Parathyroid adenoma (tissue), 2 donors: ENCODE data around the gene PKM.

ENCODE experiments used
- H2AFZ ChIP-seq: fragments of 300-600 bp; sonication (generic); one replicate; pipeline ENCODE4 v1.7.0; 2017; ENCODE audit warnings: antibody characterized with exemption, mild to moderate bottlenecking
- H3K27ac ChIP-seq: fragments of 300-600 bp; sonication (generic); one replicate; pipeline ENCODE4 v1.7.0; 2017
- H3K27me3 ChIP-seq: fragments of 300-600 bp; sonication (generic); one replicate; pipeline ENCODE4 v1.7.0; 2017; ENCODE audit warnings: low read length; ENCODE audit not compliant: control insufficient read depth, insufficient read depth
- H3K36me3 ChIP-seq: fragments of 300-600 bp; sonication (generic); one replicate; pipeline ENCODE4 v1.7.0; 2017; ENCODE audit warnings: low read length; ENCODE audit not compliant: control insufficient read depth, insufficient read depth
- H3K4me1 ChIP-seq: fragments of 300-600 bp; sonication (generic); one replicate; pipeline ENCODE4 v1.7.0; 2017; ENCODE audit warnings: control low read depth
- H3K4me2 ChIP-seq: fragments of 300-600 bp; sonication (generic); one replicate; pipeline ENCODE4 v1.7.0; 2017; ENCODE audit warnings: low read length
- H3K4me3 ChIP-seq: fragments of 300-600 bp; sonication (generic); one replicate; pipeline ENCODE4 v1.7.0; 2017; ENCODE audit warnings: low read depth, low read length
- H3K79me2 ChIP-seq: fragments of 300-600 bp; sonication (generic); one replicate; pipeline ENCODE4 v1.7.0; 2017; ENCODE audit warnings: control low read depth
- H3K9ac ChIP-seq: fragments of 300-600 bp; sonication (generic); one replicate; pipeline ENCODE4 v1.7.0; 2017; ENCODE audit warnings: mild to moderate bottlenecking
- H3K9me3 ChIP-seq: fragments of 300-600 bp; sonication (generic); one replicate; pipeline ENCODE4 v1.7.0; 2017; ENCODE audit warnings: low read length; ENCODE audit not compliant: control insufficient read depth
- CTCF ChIP-seq: fragments of 300-600 bp; sonication (generic); IDR thresholded peaks from one replicate; pipeline ENCODE4 v1.7.0; 2017; ENCODE audit warnings: antibody characterized with exemption, mild to moderate bottlenecking
- donor health status: primary hyperparathyroidism.

The PKM gene

GRCh38 chr15:72217216-72217615 lies 13.8 kb downstream of the PKM start:
- Histone ChIP-seq H3K4me3 (no peak overlapping the region), H3K4me2 (no peak overlapping the region), H3K27ac (no peak overlapping the region), H3K79me2 (peaks cover 10% of the 10 kb centered on the region), H3K9me3 (no peaks in the 10 kb centered on the region), H3K9ac (no peak overlapping the region), H2AFZ (no peak overlapping the region), H3K4me1 (no peaks in the 10 kb centered on the region), H3K36me3 (no peaks in the 10 kb centered on the region), H3K27me3 (no peaks in the 10 kb centered on the region)
- no peak for TF ChIP-seq CTCF

GRCh38 chr15:72216079-72216478 lies 14.9 kb downstream of the PKM start:
- Histone ChIP-seq H3K27me3 (no peaks in the 10 kb centered on the region), H3K79me2 (peaks cover 8% of the 10 kb centered on the region), H3K4me2 (no peak overlapping the region), H3K4me1 (no peaks in the 10 kb centered on the region), H3K9me3 (no peaks in the 10 kb centered on the region), H3K4me3 (no peak overlapping the region), H3K9ac (no peak overlapping the region), H3K27ac (no peak overlapping the region), H3K36me3 (no peaks in the 10 kb centered on the region), H2AFZ (no peak overlapping the region)
- no peak for TF ChIP-seq CTCF

GRCh38 chr15:72207558-72208085 lies 23.4 kb downstream of the PKM start:
- Histone ChIP-seq H3K27ac (no peak overlapping the region), H3K4me3 (no peak overlapping the region), H3K4me2 (no peak overlapping the region), H3K79me2 (no peaks in the 10 kb centered on the region), H2AFZ (no peak overlapping the region), H3K9ac (no peak overlapping the region), H3K9me3 (no peaks in the 10 kb centered on the region), H3K4me1 (no peaks in the 10 kb centered on the region), H3K36me3 (no peaks in the 10 kb centered on the region), H3K27me3 (no peaks in the 10 kb centered on the region)
- TF ChIP-seq CTCF: no peak

DNA sequence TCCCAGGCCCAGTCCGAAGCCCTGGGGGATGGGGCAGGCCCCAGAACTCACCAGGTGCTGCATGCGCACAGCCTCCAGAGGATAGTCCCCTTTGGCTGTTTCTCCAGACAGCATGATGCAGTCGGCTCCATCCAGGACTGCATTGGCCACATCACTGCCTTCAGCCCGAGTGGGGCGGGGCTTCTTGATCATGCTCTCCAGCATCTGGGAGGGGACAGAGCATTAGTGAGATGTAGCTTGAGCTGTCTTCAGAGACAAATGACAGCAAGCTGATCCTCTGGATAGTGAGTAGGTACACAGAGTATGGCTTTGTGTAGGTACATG lies 24.4 kb downstream of the PKM start:
- Histone ChIP-seq H3K9ac (no peak overlapping the region), H3K27me3 (no peaks in the 10 kb centered on the region), H3K9me3 (no peaks in the 10 kb centered on the region), H3K4me3 (no peak overlapping the region), H3K79me2 (no peaks in the 10 kb centered on the region), H3K4me1 (no peaks in the 10 kb centered on the region), H3K36me3 (no peaks in the 10 kb centered on the region), H3K4me2 (no peak overlapping the region), H2AFZ (no peak overlapping the region), H3K27ac (no peak overlapping the region)
- TF ChIP-seq CTCF: no peak

DNA sequence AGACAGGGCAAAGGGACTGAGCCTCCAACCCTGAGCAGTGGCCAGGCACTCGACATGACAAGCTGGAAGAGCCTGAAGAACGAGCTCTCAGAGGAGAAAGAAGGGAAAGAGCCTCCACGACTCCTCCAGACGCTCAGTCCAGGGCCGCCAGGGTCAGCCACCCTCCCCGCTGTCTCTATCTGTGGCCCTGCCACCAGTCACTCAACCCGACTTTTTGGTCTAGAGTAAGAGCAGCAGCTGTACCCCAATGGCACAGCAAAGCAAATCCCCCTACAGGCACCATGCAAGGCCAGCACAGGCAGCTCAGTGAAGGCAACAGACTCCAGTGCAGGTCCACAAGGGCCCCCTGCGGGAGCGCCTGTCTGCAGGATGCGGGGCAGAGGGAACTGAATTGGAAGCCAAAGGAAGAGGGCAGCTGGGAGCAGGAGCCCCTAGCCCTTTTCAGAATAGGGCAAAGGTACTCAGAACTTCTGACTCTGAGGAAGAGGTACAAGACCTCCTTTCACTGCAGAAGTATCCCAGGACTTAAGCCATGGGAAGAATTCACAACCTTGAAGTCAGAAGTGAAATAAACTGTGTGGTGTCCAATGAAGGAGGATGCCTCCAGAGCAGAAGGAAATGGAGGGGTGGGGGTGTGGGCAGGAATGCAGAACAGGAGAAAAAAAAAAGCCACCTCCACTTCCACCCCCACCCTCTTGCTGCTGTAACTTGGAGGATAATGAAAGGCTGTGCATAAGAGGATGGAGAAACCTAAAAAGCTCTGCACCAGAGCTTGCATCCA lies 24.9 kb downstream of the PKM start:
- Histone ChIP-seq H3K9me3 (no peaks in the 10 kb centered on the region), H3K4me3 (no peak overlapping the region), H3K9ac (no peak overlapping the region), H3K27me3 (no peaks in the 10 kb centered on the region), H3K36me3 (no peaks in the 10 kb centered on the region), H3K27ac (no peak overlapping the region), H2AFZ (no peak overlapping the region), H3K4me2 (no peak overlapping the region), H3K4me1 (no peaks in the 10 kb centered on the region), H3K79me2 (no peaks in the 10 kb centered on the region)
- no peak for TF ChIP-seq CTCF
